MM.1S (cell line): ENCODE results near the gene SALL4.

Experiments used
- CTCF ChIP-seq: fragments of 300-600 bp; sonication (generic); IDR thresholded peaks from 2 replicates; pipeline ENCODE4 v1.5.1; 2016; ENCODE audit warnings: antibody characterized with exemption, low read length, mixed read lengths
- EZH2phosphoT487 ChIP-seq: fragments of 300-600 bp; sonication (generic); IDR thresholded peaks from 2 replicates; pipeline ENCODE4 v1.6.1; 2018; ENCODE audit warnings: antibody characterized with exemption, low read length

- TF ChIP-seq CTCF (no peak), EZH2phosphoT487 (no peak)
Measured at GRCh38 chr20:51740838-51741237, 61.5 kb downstream of the SALL4 start.
